Calu3 (cell line): Measurements from ENCODE around the gene MRPL41. TPM values are rescaled to one million over a fixed set of nuclear protein-coding genes. Genes with fewer than 3 reads are reported as not detected.

ENCODE experiments used
- Bru-seq: library from RNA; stranded (reverse); fragments of 400-500 nt; gene quantifications from one replicate; lab custom pipeline; 2021; lab: Mats Ljungman, UMichigan
- BruChase-seq, 2 experiments: library from RNA; stranded (reverse); fragments of 400-500 nt; gene quantifications; one replicate each; lab custom pipeline; 2021; lab: Mats Ljungman, UMichigan
- BruUV-seq: library from RNA; stranded (reverse); fragments of 400-500 nt; replicated peaks from 2 replicates; lab custom pipeline; 2021; lab: Mats Ljungman, UMichigan
- CTCF ChIA-PET: fragments of 300-600 bp; sonication (Branson Sonifier 250); formaldehyde crosslinking; loops from one replicate; lab custom pipeline; 2022; ENCODE audit warnings: antibody characterized with exemption; lab: Charles Lee
- DNase-seq: peaks from one replicate; pipeline ENCODE4 v3.0.0; 2022
- H3K27ac Mint-ChIP-seq: one replicate; pipeline ENCODE4 v1.8.0; 2022; ENCODE audit warnings: mixed read lengths; ENCODE audit not compliant: unreplicated experiment
- H3K27me3 Mint-ChIP-seq: one replicate; pipeline ENCODE4 v1.8.0; 2022; ENCODE audit warnings: mixed read lengths; ENCODE audit not compliant: unreplicated experiment
- H3K36me3 Mint-ChIP-seq: one replicate; pipeline ENCODE4 v1.8.0; 2022; ENCODE audit warnings: mild to moderate bottlenecking, moderate library complexity, mixed read lengths; ENCODE audit not compliant: insufficient read depth, unreplicated experiment
- H3K4me1 Mint-ChIP-seq: one replicate; pipeline ENCODE4 v1.8.0; 2022; ENCODE audit warnings: mild to moderate bottlenecking, low read depth, mixed read lengths; ENCODE audit not compliant: unreplicated experiment
- H3K4me3 Mint-ChIP-seq: one replicate; pipeline ENCODE4 v1.8.0; 2022; ENCODE audit warnings: mild to moderate bottlenecking, low read depth, moderate library complexity, mixed read lengths; ENCODE audit not compliant: unreplicated experiment
- H3K9me3 Mint-ChIP-seq: one replicate; pipeline ENCODE4 v1.8.0; 2022; ENCODE audit warnings: low read depth, mixed read lengths; ENCODE audit not compliant: unreplicated experiment
- CTCF ChIP-seq: fragments of 200-600 bp; IDR thresholded peaks from one replicate; pipeline ENCODE4 v1.8.0; 2022; ENCODE audit warnings: antibody characterized with exemption; ENCODE audit not compliant: unreplicated experiment
- intact Hi-C: fragments of 100-400 bp; cut with micrococcal nuclease; formaldehyde crosslinking; loops from one replicate; pipeline ENCODE4 v1.10.0; 2022; ENCODE audit not compliant: unreplicated experiment
- long read RNA-seq: library from polyadenylated mRNA; stranded (forward); transcript quantifications from one replicate; pipeline ENCODE4 v2.0.0, GENCODE V29; 2022
- total RNA-seq: library from RNA; stranded (reverse); gene quantifications from 2 replicates; pipeline ENCODE4 v1.2.3, GENCODE V29; 2022

MRPL41 gene
- total RNA-seq (27.6 and 31.1 TPM in 2 replicates), Bru-seq, nascent RNA (percentile 68 among the genes with signal in this experiment), BruChase-seq, experiment 1, labeled RNA remaining after a 6-hour chase (percentile 89 among the genes with signal in this experiment), BruChase-seq, experiment 2, labeled RNA remaining after a 2-hour chase (percentile 81 among the genes with signal in this experiment)
- long read RNA-seq, transcript MRPL41-201 (2 exons, 1,262 nt) = major isoform, 130 of 135 reads
- long read RNA-seq, partial matches to known transcripts = 0 of 135 reads
- long read RNA-seq, other reads (novel, unspliced or antisense) = 5 of 135 reads

- H3K9me3 Mint-ChIP-seq = no peaks in the 10 kb centered on the region
- CTCF ChIA-PET = interaction anchor here (0.6 to 1.0 kb wide), 2 partner anchors 250 to 1600 kb away, joined by 3 to 7 read pairs; partner anchors contain the start of gene NRARP
- BruUV-seq = no TSS peak
- H3K4me3 Mint-ChIP-seq = peak within 1 kb of the TSS; percentile 74
- H3K36me3 Mint-ChIP-seq = peaks cover 40% of the 10 kb centered on the region
- H3K27me3 Mint-ChIP-seq = no peaks in the 10 kb centered on the region
- H3K27ac Mint-ChIP-seq = no peak within 1 kb of the TSS
- peak; percentile 42 for TF ChIP-seq CTCF
- H3K4me1 Mint-ChIP-seq = no peaks in the 10 kb centered on the region
- peak; percentile 82 for DNase-seq
- intact Hi-C loops = no loop called here
Measured at GRCh38 chr9:137551264-137552021, at the start of gene MRPL41. MRPL41 (plus strand) TSS chr9:137551879; CDS start chr9:137552082, 203 bp downstream.

GRCh38 chr9:137502008-137502911, 49.4 kb upstream of the MRPL41 start:
- Mint-ChIP-seq H3K4me1 (no peaks in the 10 kb centered on the region), H3K27ac (peak overlapping the region; percentile 75), H3K27me3 (peaks cover 64% of the 10 kb centered on the region), H3K36me3 (peaks cover 28% of the 10 kb centered on the region), H3K4me3 (peak overlapping the region; percentile 33), H3K9me3 (peaks cover 4% of the 10 kb centered on the region)
- DNase-seq = peak; percentile 29
- no TSS peak for BruUV-seq
- no peak for TF ChIP-seq CTCF
- intact Hi-C loops = no loop called here
- CTCF ChIA-PET = no interaction called here

- Mint-ChIP-seq H3K27me3 (peaks cover 51% of the 10 kb centered on the region), H3K9me3 (peaks cover 4% of the 10 kb centered on the region), H3K36me3 (peaks cover 28% of the 10 kb centered on the region), H3K4me3 (no peak overlapping the region), H3K4me1 (no peaks in the 10 kb centered on the region), H3K27ac (no peak overlapping the region)
- CTCF ChIA-PET = no interaction called here
- no TSS peak for BruUV-seq
- DNase-seq = no peak
- TF ChIP-seq CTCF = no peak
- intact Hi-C loops = no loop called here
Measured at GRCh38 chr9:137504432-137504777, 47.3 kb upstream of the MRPL41 start.

GRCh38 chr9:137505421-137506140, 46.1 kb upstream of the MRPL41 start:
- no TSS peak for BruUV-seq
- CTCF ChIA-PET = no interaction called here
- Mint-ChIP-seq H3K4me3 (no peak overlapping the region), H3K36me3 (peaks cover 21% of the 10 kb centered on the region), H3K27ac (no peak overlapping the region), H3K27me3 (peaks cover 39% of the 10 kb centered on the region), H3K9me3 (peaks cover 4% of the 10 kb centered on the region), H3K4me1 (peaks cover 5% of the 10 kb centered on the region)
- no peak for TF ChIP-seq CTCF
- intact Hi-C loops = no loop called here
- no peak for DNase-seq
